ENCODE measurements around the gene SZT2.

The SZT2 gene

GRCh38 chr1:43439781-43440180, 50.1 kb downstream of the SZT2 start:
- no peak for DNase-seq (ENCODE audit: extremely low read depth in 1 of 2, low read depth in 1 of 2)

DNA sequence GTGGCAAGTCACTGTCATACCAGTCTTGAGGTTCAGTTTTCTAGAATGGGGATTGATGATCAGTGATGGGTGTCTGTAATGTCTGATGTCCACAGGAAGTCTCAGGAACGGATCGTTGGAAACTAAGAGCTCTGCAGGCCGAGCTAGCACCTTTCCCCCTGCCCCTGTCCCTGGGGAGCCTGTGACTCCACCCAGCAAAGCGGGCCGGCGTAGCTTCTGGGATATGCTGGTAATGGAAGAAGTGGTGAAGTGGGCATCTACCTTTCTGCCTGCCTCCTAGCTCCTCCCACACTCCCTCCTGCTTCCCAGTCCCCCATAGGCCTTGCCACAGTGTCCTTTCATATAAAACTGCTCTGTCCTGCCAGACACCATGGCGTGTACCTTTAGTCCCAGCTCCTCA, 50.7 kb downstream of the SZT2 start:
- no peak for DNase-seq (ENCODE audit: extremely low read depth in 1 of 2, low read depth in 1 of 2)

DNA sequence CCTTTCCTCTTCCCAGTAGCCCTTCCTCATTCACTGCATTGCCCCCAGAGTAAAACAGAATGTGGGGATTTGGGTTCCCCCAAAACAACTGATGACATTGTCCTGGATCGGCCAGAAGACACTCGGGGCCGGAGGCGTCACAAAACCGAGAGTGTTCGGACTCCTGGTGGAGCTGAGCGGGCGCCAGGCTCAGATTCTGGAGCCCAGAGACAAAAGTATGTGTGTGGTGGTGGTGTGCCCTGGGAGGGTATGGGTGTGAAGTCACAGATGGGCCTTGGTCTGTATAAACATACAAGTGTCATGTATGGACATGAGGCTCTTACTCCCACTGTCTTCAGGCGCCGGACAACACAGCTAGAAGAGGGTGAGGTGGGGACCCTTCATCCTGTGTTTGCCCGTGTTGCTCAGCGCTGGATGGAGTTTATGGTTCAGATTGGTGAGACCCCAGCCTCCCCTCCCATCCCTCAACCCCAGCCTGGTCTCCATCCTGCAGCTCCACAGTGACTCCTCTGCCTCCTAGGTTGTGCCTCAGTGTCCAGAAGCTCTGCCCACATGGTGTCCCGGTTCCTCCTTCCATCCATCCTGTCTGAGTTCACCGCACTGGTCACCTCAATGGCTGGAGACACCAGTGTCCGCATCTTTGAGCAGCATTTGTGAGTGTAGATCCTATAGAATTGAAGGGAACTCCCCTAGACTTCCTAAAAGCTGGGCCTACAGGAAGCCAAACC, 51.6 kb downstream of the SZT2 start:
- DNase-seq (ENCODE audit: extremely low read depth in 1 of 2, low read depth in 1 of 2), result no peak

DNA sequence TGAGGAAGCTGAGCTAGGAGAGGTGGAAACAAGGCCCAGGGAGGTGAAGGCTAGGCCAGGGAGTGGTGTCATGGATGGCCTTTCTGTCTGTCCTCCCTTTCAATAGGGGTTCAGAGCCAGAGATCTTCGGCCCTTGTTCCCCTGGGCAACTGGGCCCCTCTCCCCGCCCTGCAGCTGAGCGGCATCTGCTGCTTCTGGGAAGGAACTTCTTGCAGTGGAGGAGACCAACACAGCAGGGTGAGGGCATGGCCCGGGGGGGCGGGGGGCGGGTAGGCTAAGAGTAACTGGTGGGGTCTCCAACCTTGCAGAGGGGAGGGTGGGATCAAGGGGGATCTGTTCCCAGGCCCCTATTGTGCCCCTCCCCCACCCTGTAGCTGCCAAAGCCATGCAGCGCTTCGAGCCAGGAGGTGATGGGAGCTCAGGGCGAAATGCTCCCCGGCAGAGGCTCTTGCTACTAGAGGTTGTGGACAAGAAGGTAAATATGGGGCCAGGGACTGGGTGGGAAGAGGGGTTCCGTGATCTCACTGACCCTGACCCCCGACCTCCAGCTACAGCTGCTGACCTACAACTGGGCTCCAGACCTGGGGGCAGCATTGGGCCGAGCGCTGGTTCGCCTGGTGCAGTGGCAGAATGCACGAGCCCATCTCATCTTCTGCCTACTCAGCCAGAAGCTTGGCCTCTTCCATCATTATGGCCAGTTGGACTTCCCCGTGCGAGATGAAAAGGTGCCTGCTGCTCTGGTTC, 52.4 kb downstream of the SZT2 start:
- no peak for DNase-seq (ENCODE audit: extremely low read depth in 1 of 2, low read depth in 1 of 2)

DNA sequence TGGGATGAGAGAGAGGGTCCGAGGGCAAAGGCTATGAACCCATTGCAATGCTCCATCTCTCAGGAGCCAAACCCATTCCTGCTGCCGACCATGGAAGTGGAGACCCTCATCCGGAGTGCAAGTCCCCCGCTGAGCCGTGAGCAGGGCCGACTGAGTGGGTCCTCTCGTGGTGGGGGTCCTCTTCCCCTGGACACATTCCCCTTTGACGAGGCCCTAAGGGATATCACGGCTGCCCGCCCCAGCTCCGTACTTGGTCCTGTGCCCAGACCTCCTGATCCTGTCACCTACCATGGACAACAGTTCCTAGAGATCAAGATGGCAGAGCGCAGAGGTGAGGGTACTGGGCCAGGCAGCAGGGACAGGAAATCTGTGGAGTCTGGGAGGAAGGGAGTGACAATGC, 53.1 kb downstream of the SZT2 start:
- no peak for DNase-seq (ENCODE audit: extremely low read depth in 1 of 2, low read depth in 1 of 2)

DNA sequence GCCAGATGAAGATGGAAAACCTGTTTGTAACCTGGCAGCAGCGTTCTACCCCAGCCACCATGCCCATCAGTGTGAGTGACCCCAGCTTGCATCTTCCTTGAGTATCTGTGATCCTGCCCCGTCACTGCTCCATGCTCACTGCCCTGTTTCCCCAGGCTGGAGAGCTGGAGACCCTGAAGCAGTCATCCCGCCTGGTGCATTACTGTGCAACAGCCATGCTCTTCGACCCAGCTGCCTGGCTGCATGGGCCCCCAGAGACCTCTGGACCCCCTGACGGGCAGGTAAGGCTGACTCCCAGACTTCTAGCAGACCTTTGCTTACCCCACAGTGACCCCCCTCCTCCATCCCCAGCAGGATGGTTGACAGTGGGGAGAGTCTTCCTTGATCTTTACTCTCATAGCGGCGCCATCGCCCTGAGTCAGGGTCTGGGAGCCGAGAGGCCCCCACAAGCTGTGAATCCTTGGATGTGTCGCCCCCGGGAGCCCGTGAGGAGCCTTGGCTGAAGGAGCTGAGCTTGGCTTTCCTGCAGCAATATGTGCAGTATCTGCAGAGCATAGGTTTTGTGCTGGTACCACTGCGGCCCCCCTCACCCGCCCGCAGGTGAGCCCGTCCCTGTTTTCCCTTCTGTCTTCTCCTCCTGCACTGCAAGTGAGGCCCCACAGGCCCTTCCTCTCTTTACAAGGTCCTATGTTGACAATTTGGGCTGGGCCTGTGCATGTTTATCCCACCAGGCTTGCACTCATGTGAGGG, 53.7 kb downstream of the SZT2 start:
- no peak for DNase-seq (ENCODE audit: extremely low read depth in 1 of 2, low read depth in 1 of 2)

GRCh38 chr1:43444151-43444828, 54.6 kb downstream of the SZT2 start:
- DNase-seq (ENCODE audit: extremely low read depth in 1 of 2, low read depth in 1 of 2), result no peak

DNA sequence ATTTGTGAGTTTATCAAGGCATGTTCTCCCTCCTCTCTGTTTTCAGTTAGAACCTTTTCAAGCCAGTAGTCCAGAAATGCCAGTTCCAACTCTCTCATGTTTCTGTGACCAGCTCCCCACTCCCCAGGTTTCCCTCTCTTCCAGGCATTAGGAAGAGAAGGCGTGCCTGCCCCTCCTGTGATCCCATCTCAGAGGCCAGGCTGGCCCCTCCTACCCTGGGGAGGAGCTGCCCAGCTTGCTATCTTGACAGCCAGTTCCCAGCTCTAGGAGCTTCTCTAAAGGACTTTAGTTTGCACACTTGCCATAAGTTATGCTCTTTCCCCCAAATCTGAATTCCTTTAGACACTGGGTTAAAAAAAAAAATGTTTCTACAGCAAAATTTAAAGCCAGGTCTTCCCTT, 55.1 kb downstream of the SZT2 start:
- DNase-seq (ENCODE audit: extremely low read depth in 1 of 2, low read depth in 1 of 2), result no peak

DNA sequence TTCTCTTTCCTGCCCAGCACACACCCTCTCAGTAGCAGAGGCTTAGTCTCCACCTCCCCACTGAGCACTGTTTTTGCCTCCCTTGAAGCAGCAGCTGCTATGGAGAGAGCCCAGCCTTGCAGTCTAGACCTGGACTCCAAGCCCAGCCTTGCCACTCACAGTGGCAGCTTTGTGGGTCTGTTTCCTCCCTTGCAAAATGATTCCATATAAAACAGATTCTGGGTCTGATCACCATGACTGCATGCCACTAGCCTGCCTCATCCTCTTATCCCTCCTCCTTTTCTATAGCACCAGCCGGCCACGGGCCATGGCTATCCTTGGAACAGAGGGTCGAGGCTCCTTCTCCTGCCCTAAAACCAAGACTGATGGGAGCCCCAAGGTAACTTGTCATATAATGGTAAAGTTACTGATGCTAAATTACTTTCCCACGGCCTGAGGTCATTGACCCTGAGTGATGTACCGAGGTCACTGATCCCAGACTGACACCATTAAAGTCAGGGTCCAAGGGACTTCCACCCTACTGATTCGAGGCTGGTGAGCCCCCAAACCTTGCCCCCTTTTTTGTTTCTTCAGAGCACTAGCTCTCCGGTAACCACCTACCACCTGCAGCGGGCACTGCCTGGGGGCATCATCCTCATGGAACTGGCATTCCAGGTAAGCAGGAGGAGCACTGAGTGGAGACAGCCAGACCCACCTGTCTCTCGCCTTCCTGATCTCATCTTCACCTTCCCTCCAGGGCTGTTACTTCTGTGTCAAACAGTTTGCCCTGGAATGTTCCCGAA, 56.1 kb downstream of the SZT2 start:
- DNase-seq (ENCODE audit: extremely low read depth in 1 of 2, low read depth in 1 of 2), result no peak

DNA sequence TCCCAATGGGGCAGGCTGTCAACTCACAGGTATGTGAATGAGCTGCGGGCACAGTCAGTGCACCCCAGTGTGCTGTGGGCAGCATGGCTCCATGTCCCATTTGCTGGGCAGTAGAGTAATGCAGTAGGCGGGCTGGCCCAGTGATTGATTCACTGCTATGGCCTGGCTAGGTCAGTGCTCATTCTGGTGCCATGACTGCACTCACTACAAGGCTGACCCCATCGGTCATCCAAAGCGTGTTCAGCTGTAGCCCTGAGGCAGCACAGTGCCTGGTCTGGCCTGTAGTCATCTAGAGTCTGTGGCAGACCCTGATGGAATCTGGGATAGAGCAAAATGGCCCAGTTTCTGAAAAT, 56.7 kb downstream of the SZT2 start:
- DNase-seq (ENCODE audit: extremely low read depth in 1 of 2, low read depth in 1 of 2), result no peak

GRCh38 chr1:43446881-43447835, 57.5 kb downstream of the SZT2 start:
- DNase-seq (ENCODE audit: extremely low read depth in 1 of 2, low read depth in 1 of 2), result no peak

DNA sequence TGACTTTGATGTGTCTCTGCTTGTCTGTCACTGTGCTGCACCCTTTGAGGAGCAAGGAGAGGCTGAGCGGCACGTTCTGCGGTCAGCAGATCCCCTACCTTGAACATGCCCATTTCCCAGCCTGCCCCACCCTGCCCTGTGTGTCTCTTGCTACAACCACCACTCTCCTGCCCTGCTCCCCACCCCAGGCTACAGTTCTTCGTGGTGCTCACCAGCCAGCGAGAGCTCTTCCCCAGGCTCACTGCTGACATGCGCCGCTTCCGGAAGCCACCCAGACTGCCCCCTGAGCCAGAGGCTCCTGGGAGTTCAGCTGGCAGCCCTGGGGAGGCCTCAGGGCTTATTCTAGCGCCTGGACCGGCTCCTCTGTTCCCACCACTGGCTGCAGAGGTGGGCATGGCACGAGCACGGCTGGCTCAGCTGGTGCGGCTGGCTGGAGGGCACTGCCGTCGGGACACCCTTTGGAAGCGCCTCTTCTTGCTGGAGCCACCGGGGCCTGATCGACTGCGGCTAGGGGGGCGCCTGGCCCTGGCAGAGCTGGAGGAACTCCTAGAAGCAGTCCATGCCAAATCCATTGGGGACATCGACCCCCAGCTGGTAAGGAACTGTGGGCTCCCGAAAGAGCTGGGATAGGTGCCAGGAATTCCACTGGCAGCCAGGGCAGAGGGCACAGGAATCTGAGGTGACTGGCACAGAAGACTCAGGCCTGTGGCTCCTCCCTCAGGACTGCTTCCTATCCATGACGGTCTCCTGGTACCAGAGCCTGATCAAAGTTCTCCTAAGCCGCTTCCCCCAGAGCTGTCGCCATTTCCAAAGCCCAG, 58.4 kb downstream of the SZT2 start:
- DNase-seq (ENCODE audit: extremely low read depth in 1 of 2, low read depth in 1 of 2), result no peak

DNA sequence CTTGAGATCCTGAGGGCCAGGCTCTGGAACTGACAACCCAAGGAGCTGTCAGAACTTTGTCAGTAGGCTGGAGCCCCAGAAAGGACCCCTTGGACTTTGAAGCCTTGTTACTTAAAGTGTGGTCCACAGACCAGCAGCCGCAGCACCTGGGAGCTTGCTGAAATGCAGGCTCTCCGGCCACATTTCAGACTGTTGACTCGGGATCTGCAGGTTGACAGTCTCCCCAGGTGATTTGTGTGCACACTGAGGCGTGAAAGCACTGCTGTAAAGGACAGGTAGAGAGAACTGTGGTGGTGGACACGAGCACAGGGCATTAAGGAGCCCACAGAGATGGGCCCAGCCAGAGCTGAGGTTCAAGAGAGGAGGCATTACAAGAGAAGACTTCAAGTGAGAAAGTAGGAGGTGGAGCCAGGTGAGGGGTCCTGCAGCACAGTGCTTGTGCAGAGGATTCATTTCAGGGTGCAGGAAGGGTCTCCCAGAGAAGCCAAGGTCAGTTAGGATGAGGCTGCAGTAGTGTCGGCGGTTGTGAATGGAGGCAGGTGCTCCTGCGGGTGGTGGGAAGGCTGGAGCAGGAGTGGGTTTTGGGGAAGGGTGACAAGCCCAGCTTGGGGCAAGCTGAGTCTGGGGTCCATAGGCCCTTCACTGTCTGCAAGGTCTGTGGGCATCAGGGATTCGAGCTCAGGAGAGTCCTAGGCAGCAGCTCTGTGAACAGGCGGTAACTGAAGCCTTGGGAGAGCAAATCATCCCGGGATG, 59.4 kb downstream of the SZT2 start:
- DNase-seq (ENCODE audit: extremely low read depth in 1 of 2, low read depth in 1 of 2), result no peak

DNA sequence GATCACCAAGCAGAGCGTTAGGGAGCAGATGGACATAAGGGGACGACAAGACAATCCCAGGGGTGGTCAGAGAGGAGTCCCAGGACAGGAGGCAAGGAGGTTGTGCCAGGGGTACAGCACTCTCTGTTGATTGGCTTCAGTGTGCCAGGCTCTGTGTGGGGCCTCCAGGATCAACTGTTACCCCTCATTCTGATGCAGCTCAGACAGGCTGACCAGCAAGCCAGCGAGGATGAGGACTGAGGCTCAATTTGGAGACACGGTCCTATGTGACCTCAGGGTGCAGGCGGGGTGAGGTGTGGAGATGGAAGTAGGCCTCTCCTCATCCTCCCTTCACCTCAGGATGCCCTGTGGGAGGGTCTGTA, 60.0 kb downstream of the SZT2 start:
- no peak for DNase-seq (ENCODE audit: extremely low read depth in 1 of 2, low read depth in 1 of 2)

DNA sequence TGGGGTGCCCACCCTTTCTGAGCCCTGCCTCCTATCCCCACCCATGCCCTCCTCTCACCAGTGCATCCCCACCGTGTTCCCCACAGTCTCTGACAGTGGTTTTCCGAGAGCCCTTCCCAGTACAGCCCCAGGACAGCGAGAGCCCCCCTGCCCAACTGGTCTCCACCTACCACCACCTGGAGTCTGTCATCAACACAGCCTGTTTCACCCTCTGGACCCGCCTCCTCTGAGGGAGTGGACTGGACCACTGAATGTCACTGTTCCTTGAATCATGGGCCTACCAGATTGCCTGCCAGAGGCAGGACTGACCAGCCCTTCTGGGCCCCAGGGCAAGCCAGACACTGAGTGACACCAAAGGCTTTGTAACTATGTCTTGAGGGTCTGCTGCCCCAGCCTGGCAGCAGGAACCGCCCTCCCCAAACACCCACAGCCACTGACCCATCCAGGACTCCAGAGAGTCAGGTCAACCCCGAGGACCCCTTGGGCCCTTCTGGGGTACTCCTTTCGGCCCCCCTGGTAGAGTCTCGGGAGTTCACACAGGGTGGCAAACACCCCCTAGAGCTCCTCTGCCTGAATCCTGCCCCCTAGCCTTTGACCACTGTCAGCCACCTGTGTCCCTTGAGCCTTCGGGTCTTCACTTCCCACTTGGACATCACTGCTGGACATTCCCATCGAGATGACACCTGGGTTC, 60.7 kb downstream of the SZT2 start:
- DNase-seq (ENCODE audit: extremely low read depth in 1 of 2, low read depth in 1 of 2), result no peak

- no peak for DNase-seq (ENCODE audit: extremely low read depth in 1 of 2, low read depth in 1 of 2)
These were observed 61.5 kb downstream of the SZT2 start for GRCh38 chr1:43451157-43451591.

All from activated CD8-positive, alpha-beta memory T cell treated with anti-CD3 and anti-CD28 coated beads for 1 hour (primary cell).